Caco-2 (cell line): ENCODE results near the gene ADGRB3. TPM values are rescaled to one million over a fixed set of nuclear protein-coding genes. Genes with fewer than 3 reads are reported as not detected.

Experiments
- BruUV-seq: library from RNA; stranded (reverse); fragments of 400-500 nt; replicated peaks from 2 replicates; lab custom pipeline; 2021; lab: Mats Ljungman, UMichigan
- CTCF ChIA-PET: fragments of 300-600 bp; sonication (Branson Sonifier 250); formaldehyde crosslinking; loops from one replicate; lab custom pipeline; 2022; ENCODE audit warnings: antibody characterized with exemption; lab: Charles Lee
- POLR2A ChIA-PET: fragments of 300-600 bp; sonication (Branson Sonifier 250); formaldehyde crosslinking; loops from one replicate; lab custom pipeline; 2022; ENCODE audit warnings: antibody characterized with exemption; lab: Charles Lee
- DNase-seq, 2 experiments: peaks; one replicate each; pipeline versions ENCODE4 v3.0.0 to v3.0.0-alpha.2; 2020 to 2022
- H3K27me3 ChIP-seq: replicated peaks from 2 replicates; pipeline ENCODE4 v1.6.0; 2011; ENCODE audit warnings: low read length; ENCODE audit not compliant: control insufficient read depth, insufficient read depth
- H3K36me3 ChIP-seq: 2 replicates; pipeline ENCODE4 v1.5.1; 2011; ENCODE audit warnings: low read length; ENCODE audit not compliant: control insufficient read depth, insufficient read depth
- H3K4me1 ChIP-seq: fragments of 250-450 bp; sonication (Bioruptor Pico); 2 replicates; pipeline ENCODE4 v1.5.1; 2020; ENCODE audit warnings: mild to moderate bottlenecking
- H3K4me3 ChIP-seq: 2 replicates; pipeline ENCODE4 v1.5.1; 2011; ENCODE audit warnings: low read depth, mild to moderate bottlenecking, control low read depth, low read length
- H3K9me3 ChIP-seq: fragments of 250-450 bp; sonication (Bioruptor Pico); 2 replicates; pipeline ENCODE4 v1.5.1; 2020; ENCODE audit warnings: mild to moderate bottlenecking, moderate library complexity
- H3K27ac Mint-ChIP-seq: one replicate; pipeline ENCODE4 v1.8.0; 2022; ENCODE audit warnings: mixed read lengths; ENCODE audit not compliant: unreplicated experiment
- H3K27me3 Mint-ChIP-seq: one replicate; pipeline ENCODE4 v1.8.0; 2022; ENCODE audit warnings: mixed read lengths; ENCODE audit not compliant: insufficient read depth, unreplicated experiment
- H3K36me3 Mint-ChIP-seq: one replicate; pipeline ENCODE4 v1.8.0; 2022; ENCODE audit warnings: mild to moderate bottlenecking, mixed read lengths; ENCODE audit not compliant: insufficient read depth, unreplicated experiment
- H3K4me1 Mint-ChIP-seq: one replicate; pipeline ENCODE4 v1.8.0; 2022; ENCODE audit warnings: low read depth, mixed read lengths; ENCODE audit not compliant: unreplicated experiment
- H3K4me3 Mint-ChIP-seq: one replicate; pipeline ENCODE4 v1.8.0; 2022; ENCODE audit warnings: mild to moderate bottlenecking, moderate library complexity, mixed read lengths; ENCODE audit not compliant: unreplicated experiment
- H3K9me3 Mint-ChIP-seq: one replicate; pipeline ENCODE4 v1.8.0; 2022; ENCODE audit warnings: mixed read lengths; ENCODE audit not compliant: unreplicated experiment
- intact Hi-C: fragments of 100-400 bp; cut with micrococcal nuclease; formaldehyde crosslinking; loops from one replicate; pipeline ENCODE4 v1.10.0; 2022; ENCODE audit not compliant: unreplicated experiment
- total RNA-seq: library from RNA; stranded (reverse); gene quantifications from 2 replicates; pipeline ENCODE4 v1.2.3, GENCODE V29; 2022
- TF ChIP-seq, protein P1 (sequence below), 2 experiments: fragments of 200-600 bp in 1 of 2; IDR thresholded peaks; 1 replicate in 1 of 2; 2 replicates in 1 of 2; pipeline versions ENCODE4 v1.5.1 to v1.8.0; 2011 to 2022; ENCODE audit warnings: antibody characterized with exemption in 1 of 2, control low read depth in 1 of 2, inconsistent platforms in 1 of 2, low read depth in 1 of 2, low read length in 1 of 2, mild to moderate bottlenecking in 1 of 2, moderate library complexity in 1 of 2; ENCODE audit not compliant: insufficient read depth in 1 of 2, severe bottlenecking in 1 of 2, unreplicated experiment in 1 of 2

Gene ADGRB3
- total RNA-seq, 1 experiment from 2014 or later = 0.18 TPM

GRCh38 chr6:69422020-69422419 is 786.9 kb downstream of the ADGRB3 start:
- BruUV-seq = no TSS peak
- DNase-seq = no peak
- ChIA-PET POLR2A (no interaction called here), CTCF (no interaction called here)
- Mint-ChIP-seq H3K9me3 (no peaks in the 10 kb centered on the region), H3K27ac (no peak overlapping the region), H3K36me3 (no peaks in the 10 kb centered on the region), H3K4me1 (no peaks in the 10 kb centered on the region), H3K27me3 (peaks cover 3% of the 10 kb centered on the region), H3K4me3 (no peak overlapping the region)
- Histone ChIP-seq H3K9me3 (no peaks in the 10 kb centered on the region), H3K36me3 (no peaks in the 10 kb centered on the region), H3K4me1 (no peaks in the 10 kb centered on the region), H3K4me3 (no peak overlapping the region), H3K27me3 (no peaks in the 10 kb centered on the region)
- intact Hi-C loops = no loop called here
- TF ChIP-seq, protein P1, sequence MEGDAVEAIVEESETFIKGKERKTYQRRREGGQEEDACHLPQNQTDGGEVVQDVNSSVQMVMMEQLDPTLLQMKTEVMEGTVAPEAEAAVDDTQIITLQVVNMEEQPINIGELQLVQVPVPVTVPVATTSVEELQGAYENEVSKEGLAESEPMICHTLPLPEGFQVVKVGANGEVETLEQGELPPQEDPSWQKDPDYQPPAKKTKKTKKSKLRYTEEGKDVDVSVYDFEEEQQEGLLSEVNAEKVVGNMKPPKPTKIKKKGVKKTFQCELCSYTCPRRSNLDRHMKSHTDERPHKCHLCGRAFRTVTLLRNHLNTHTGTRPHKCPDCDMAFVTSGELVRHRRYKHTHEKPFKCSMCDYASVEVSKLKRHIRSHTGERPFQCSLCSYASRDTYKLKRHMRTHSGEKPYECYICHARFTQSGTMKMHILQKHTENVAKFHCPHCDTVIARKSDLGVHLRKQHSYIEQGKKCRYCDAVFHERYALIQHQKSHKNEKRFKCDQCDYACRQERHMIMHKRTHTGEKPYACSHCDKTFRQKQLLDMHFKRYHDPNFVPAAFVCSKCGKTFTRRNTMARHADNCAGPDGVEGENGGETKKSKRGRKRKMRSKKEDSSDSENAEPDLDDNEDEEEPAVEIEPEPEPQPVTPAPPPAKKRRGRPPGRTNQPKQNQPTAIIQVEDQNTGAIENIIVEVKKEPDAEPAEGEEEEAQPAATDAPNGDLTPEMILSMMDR (IDR thresholded peaks at IDR 0.05; ENCODE audit: insufficient read depth in 1 of 2, low read depth in 1 of 2, low read length in 1 of 2, severe bottlenecking in 1 of 2, unreplicated experiment in 1 of 2) = no peak

GRCh38 chr6:69422475-69422874 is 787.4 kb downstream of the ADGRB3 start:
- Histone ChIP-seq H3K9me3 (no peaks in the 10 kb centered on the region), H3K36me3 (no peaks in the 10 kb centered on the region), H3K4me3 (no peak overlapping the region), H3K4me1 (no peaks in the 10 kb centered on the region), H3K27me3 (no peaks in the 10 kb centered on the region)
- no peak overlapping the region for H3K27ac Mint-ChIP-seq
- no peak overlapping the region for H3K4me3 Mint-ChIP-seq
- H3K4me1 Mint-ChIP-seq = no peaks in the 10 kb centered on the region
- TF ChIP-seq, protein P1 (IDR thresholded peaks at IDR 0.05; ENCODE audit: insufficient read depth in 1 of 2, low read depth in 1 of 2, low read length in 1 of 2, severe bottlenecking in 1 of 2, unreplicated experiment in 1 of 2) = no peak
- no peaks in the 10 kb centered on the region for H3K36me3 Mint-ChIP-seq
- DNase-seq = no peak
- ChIA-PET CTCF (no interaction called here), POLR2A (no interaction called here)
- no peaks in the 10 kb centered on the region for H3K9me3 Mint-ChIP-seq
- BruUV-seq = no TSS peak
- intact Hi-C loops = no loop called here
- H3K27me3 Mint-ChIP-seq = peaks cover 3% of the 10 kb centered on the region

DNA sequence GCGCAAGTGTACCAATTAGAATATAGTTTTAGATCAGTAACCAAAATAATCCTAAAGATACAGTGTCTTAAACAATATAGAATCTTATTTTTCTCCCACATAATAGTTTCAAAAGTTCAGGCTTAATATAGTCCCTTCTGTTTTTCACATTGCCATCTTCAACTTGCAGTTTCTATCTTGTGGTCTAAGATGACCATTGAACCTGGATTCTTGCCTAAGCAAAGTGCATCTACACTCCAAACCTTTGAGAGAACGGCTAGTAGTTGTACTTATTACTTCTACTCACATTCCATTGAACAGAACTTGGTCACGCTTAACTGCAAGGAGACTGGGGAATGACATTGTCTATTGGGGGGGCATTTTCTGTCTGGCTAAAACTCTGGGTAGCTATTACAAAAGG is 788.7 kb downstream of the ADGRB3 start:
- no TSS peak for BruUV-seq
- H3K27me3 ChIP-seq = no peaks in the 10 kb centered on the region
- POLR2A ChIA-PET = no interaction called here
- no peaks in the 10 kb centered on the region for H3K4me1 ChIP-seq
- no peaks in the 10 kb centered on the region for H3K36me3 ChIP-seq
- peaks cover 3% of the 10 kb centered on the region for H3K27me3 Mint-ChIP-seq
- H3K9me3 Mint-ChIP-seq = no peaks in the 10 kb centered on the region
- H3K4me1 Mint-ChIP-seq = no peaks in the 10 kb centered on the region
- TF ChIP-seq, protein P1 (IDR thresholded peaks at IDR 0.05; ENCODE audit: insufficient read depth in 1 of 2, low read depth in 1 of 2, low read length in 1 of 2, severe bottlenecking in 1 of 2, unreplicated experiment in 1 of 2) = no peak
- H3K36me3 Mint-ChIP-seq = no peaks in the 10 kb centered on the region
- intact Hi-C loops = no loop called here
- DNase-seq = no peak
- H3K27ac Mint-ChIP-seq = no peak overlapping the region
- no peak overlapping the region for H3K4me3 ChIP-seq
- H3K9me3 ChIP-seq = no peaks in the 10 kb centered on the region
- no peak overlapping the region for H3K4me3 Mint-ChIP-seq
- CTCF ChIA-PET = no interaction called here
